Measurements from ENCODE around the gene KCNQ5.

The KCNQ5 gene

GRCh38 chr6:72683797-72684196, 61.9 kb downstream of the KCNQ5 start:
- peak; percentile 8 for DNase-seq

GRCh38 chr6:72689107-72689954, 67.5 kb downstream of the KCNQ5 start:
- DNase-seq: no peak

GRCh38 chr6:72691249-72691648, 69.4 kb downstream of the KCNQ5 start:
- DNase-seq: no peak

- no peak for DNase-seq
Measured at GRCh38 chr6:72696055-72696454, 74.2 kb downstream of the KCNQ5 start.

- no peak for DNase-seq
Measured at GRCh38 chr6:72699159-72699558, 77.3 kb downstream of the KCNQ5 start.

GRCh38 chr6:72702421-72702820, 80.6 kb downstream of the KCNQ5 start:
- no peak for DNase-seq

GRCh38 chr6:72703093-72703492, 81.2 kb downstream of the KCNQ5 start:
- no peak for DNase-seq

GRCh38 chr6:72704979-72705378, 83.1 kb downstream of the KCNQ5 start:
- no peak for DNase-seq

GRCh38 chr6:72709431-72709830, 87.6 kb downstream of the KCNQ5 start:
- DNase-seq: no peak

- DNase-seq: no peak
Measured at GRCh38 chr6:72711731-72712130, 89.9 kb downstream of the KCNQ5 start.

GRCh38 chr6:72712910-72713309, 91.0 kb downstream of the KCNQ5 start:
- DNase-seq: no peak

GRCh38 chr6:72715119-72715518, 93.3 kb downstream of the KCNQ5 start:
- DNase-seq: no peak

GRCh38 chr6:72716916-72717315, 95.1 kb downstream of the KCNQ5 start:
- no peak for DNase-seq

GRCh38 chr6:72720464-72720863, 98.6 kb downstream of the KCNQ5 start:
- DNase-seq: no peak

- DNase-seq: no peak
Measured at GRCh38 chr6:72721346-72721745, 99.5 kb downstream of the KCNQ5 start.

GRCh38 chr6:72724545-72724944, 102.7 kb downstream of the KCNQ5 start:
- DNase-seq: no peak

GRCh38 chr6:72728706-72729343, 107.0 kb downstream of the KCNQ5 start:
- DNase-seq: no peak

GRCh38 chr6:72733045-72733444, 111.2 kb downstream of the KCNQ5 start:
- DNase-seq: no peak

GRCh38 chr6:72738091-72738490, 116.2 kb downstream of the KCNQ5 start:
- no peak for DNase-seq

- DNase-seq: peak; percentile 31
Measured at GRCh38 chr6:72739368-72739779, 117.5 kb downstream of the KCNQ5 start.

GRCh38 chr6:72740135-72740534, 118.3 kb downstream of the KCNQ5 start:
- DNase-seq: peak; percentile 65

GRCh38 chr6:72741083-72741482, 119.2 kb downstream of the KCNQ5 start:
- DNase-seq: no peak

- no peak for DNase-seq
Measured at GRCh38 chr6:72742001-72742673, 120.3 kb downstream of the KCNQ5 start.

- DNase-seq: peak; percentile 4
Measured at GRCh38 chr6:72746276-72746675, 124.4 kb downstream of the KCNQ5 start.
